CD4-positive, alpha-beta T cell (primary cell): Measurements from ENCODE around the gene RLBP1. TPM values are rescaled to one million over a fixed set of nuclear protein-coding genes. Genes with fewer than 3 reads are reported as not detected.

Experiments used
- ATAC-seq: fragments of 200-7000 bp; cut with Tn5 transposase; one replicate; pipeline ENCODE4 v1.10.0; 2022; ENCODE audit warnings: mild to moderate bottlenecking; ENCODE audit not compliant: poor library complexity
- CTCF ChIA-PET: fragments of 350-600 bp; sonication (Branson Sonifier 250); formaldehyde crosslinking; loops from one replicate; lab custom pipeline; 2021; ENCODE audit warnings: antibody characterized with exemption, inconsistent platforms; lab: Charles Lee
- POLR2A ChIA-PET: fragments of 350-600 bp; sonication (Branson Sonifier 250); formaldehyde crosslinking; loops from one replicate; lab custom pipeline; 2021; ENCODE audit warnings: antibody characterized with exemption, inconsistent platforms; lab: Charles Lee
- DNase-seq, 14 experiments: peaks; one replicate each; pipeline ENCODE4 v3.0.0-alpha.2; 2013 to 2020; ENCODE audit warnings: mixed read lengths in 2 of 14
- H3K27ac ChIP-seq, 2 donors: one replicate each; pipeline versions ENCODE4 v1.5.1 to v1.7.0; 2013; ENCODE audit warnings: low read length in 2 of 2, low read depth in 1 of 2, mild to moderate bottlenecking in 1 of 2
- H3K27me3 ChIP-seq, 2 experiments: 1 replicate in 1 of 2; 2 replicates in 1 of 2; pipeline versions ENCODE4 v1.6.1 to v1.7.0; 2013; ENCODE audit warnings: low read length in 2 of 2, control low read depth in 1 of 2, mild to moderate bottlenecking in 1 of 2, moderate library complexity in 1 of 2; ENCODE audit not compliant: insufficient read depth in 2 of 2, control insufficient read depth in 1 of 2
- H3K36me3 ChIP-seq: one replicate; pipeline ENCODE4 v1.6.1; 2013; ENCODE audit warnings: low read length, control low read depth; ENCODE audit not compliant: insufficient read depth
- H3K4me1 ChIP-seq: one replicate; pipeline ENCODE4 v1.6.1; 2013; ENCODE audit warnings: low read length, control low read depth; ENCODE audit not compliant: insufficient read depth
- H3K4me3 ChIP-seq: one replicate; pipeline ENCODE4 v1.5.1; 2013; ENCODE audit warnings: mild to moderate bottlenecking, low read length, moderate library complexity
- H3K9me3 ChIP-seq, 2 experiments: 1 replicate in 1 of 2; 2 replicates in 1 of 2; pipeline versions ENCODE4 v1.6.1 to v1.7.0; 2013; ENCODE audit warnings: low read length in 2 of 2, mild to moderate bottlenecking in 2 of 2, control low read depth in 1 of 2, moderate library complexity in 1 of 2; ENCODE audit not compliant: control insufficient read depth in 1 of 2, insufficient read depth in 1 of 2
- H3K27ac Mint-ChIP-seq: one replicate; pipeline ENCODE4 v1.8.0; 2020; ENCODE audit warnings: mixed read lengths
- H3K27me3 Mint-ChIP-seq: one replicate; pipeline ENCODE4 v1.8.0; 2021; ENCODE audit warnings: mixed read lengths
- H3K36me3 Mint-ChIP-seq: one replicate; pipeline ENCODE4 v1.8.0; 2021; ENCODE audit warnings: low read depth, mixed read lengths
- H3K4me1 Mint-ChIP-seq: one replicate; pipeline ENCODE4 v1.8.0; 2021; ENCODE audit warnings: low read depth, mixed read lengths
- H3K4me3 Mint-ChIP-seq: one replicate; pipeline ENCODE4 v1.8.0; 2020; ENCODE audit warnings: mild to moderate bottlenecking, mixed read lengths
- H3K9me3 Mint-ChIP-seq: one replicate; pipeline ENCODE4 v1.8.0; 2020; ENCODE audit warnings: mixed read lengths
- intact Hi-C, 2 experiments: fragments of 100-400 bp; cut with DNase I in 1 of 2; cut with micrococcal nuclease in 1 of 2; formaldehyde crosslinking; loops; one replicate each; pipeline versions ENCODE4 v1.15.1 to v1.9.0; 2023 to 2025; cut with DNase I, micrococcal nuclease
- total RNA-seq, 174 experiments: library from RNA in 2 of 174; stranded (reverse) in 2 of 174; gene quantifications; one replicate each; pipeline ENCODE4 v1.2.3 and lab custom pipeline; 2021 to 2026
- TF ChIP-seq, protein P1 (sequence below): fragments of 200-600 bp; IDR thresholded peaks from one replicate; pipeline ENCODE4 v1.8.0; 2022; ENCODE audit warnings: antibody characterized with exemption, mild to moderate bottlenecking

Gene RLBP1
- total RNA-seq, 2 experiments from 2014 or later: not detected

- Mint-ChIP-seq H3K4me3 (no peak overlapping the region), H3K9me3 (no peaks in the 10 kb centered on the region), H3K36me3 (peaks cover 84% of the 10 kb centered on the region), H3K27ac (no peak overlapping the region), H3K4me1 (no peaks in the 10 kb centered on the region), H3K27me3 (no peaks in the 10 kb centered on the region)
- Histone ChIP-seq H3K4me3 (no peak overlapping the region), H3K27me3 (no peaks in the 10 kb centered on the region), H3K27ac (no peak overlapping the region), H3K9me3 (no peaks in the 10 kb centered on the region), H3K4me1 (no peaks in the 10 kb centered on the region), H3K36me3 (peaks cover 75% of the 10 kb centered on the region)
- CTCF ChIA-PET: no interaction called here
- no peak for DNase-seq
- TF ChIP-seq, protein P1, sequence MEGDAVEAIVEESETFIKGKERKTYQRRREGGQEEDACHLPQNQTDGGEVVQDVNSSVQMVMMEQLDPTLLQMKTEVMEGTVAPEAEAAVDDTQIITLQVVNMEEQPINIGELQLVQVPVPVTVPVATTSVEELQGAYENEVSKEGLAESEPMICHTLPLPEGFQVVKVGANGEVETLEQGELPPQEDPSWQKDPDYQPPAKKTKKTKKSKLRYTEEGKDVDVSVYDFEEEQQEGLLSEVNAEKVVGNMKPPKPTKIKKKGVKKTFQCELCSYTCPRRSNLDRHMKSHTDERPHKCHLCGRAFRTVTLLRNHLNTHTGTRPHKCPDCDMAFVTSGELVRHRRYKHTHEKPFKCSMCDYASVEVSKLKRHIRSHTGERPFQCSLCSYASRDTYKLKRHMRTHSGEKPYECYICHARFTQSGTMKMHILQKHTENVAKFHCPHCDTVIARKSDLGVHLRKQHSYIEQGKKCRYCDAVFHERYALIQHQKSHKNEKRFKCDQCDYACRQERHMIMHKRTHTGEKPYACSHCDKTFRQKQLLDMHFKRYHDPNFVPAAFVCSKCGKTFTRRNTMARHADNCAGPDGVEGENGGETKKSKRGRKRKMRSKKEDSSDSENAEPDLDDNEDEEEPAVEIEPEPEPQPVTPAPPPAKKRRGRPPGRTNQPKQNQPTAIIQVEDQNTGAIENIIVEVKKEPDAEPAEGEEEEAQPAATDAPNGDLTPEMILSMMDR: no peak
- ATAC-seq: no peak
- POLR2A ChIA-PET: no interaction called here
- intact Hi-C loops: no loop called here
Measured at GRCh38 chr15:89187301-89187985, 33.9 kb downstream of the RLBP1 start.

DNA sequence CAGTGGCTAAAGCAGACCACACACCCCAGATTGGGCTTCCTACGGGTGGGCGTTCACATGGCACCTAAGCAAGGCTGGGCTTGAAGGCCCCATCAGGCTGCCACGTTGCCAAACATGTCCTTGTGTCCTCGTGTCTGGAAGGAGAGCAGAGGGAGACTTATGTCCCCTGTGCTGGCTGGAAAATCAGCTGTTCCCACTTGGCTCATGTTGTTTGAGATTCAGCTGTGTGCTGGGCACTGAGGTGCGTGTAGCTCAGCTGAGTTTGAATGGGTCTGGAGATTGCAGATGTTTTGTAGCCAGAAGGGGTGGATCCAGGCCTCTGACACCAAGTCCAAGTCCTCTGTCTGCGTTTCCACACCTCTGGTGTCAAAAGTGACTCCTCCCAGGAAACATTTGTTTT, 34.6 kb downstream of the RLBP1 start:
- Histone ChIP-seq H3K4me1 (no peaks in the 10 kb centered on the region), H3K27me3 (no peaks in the 10 kb centered on the region), H3K4me3 (no peak overlapping the region), H3K9me3 (no peaks in the 10 kb centered on the region), H3K27ac (no peak overlapping the region), H3K36me3 (peaks cover 70% of the 10 kb centered on the region)
- Mint-ChIP-seq H3K27me3 (no peaks in the 10 kb centered on the region), H3K4me3 (no peak overlapping the region), H3K27ac (no peak overlapping the region), H3K4me1 (no peaks in the 10 kb centered on the region), H3K9me3 (no peaks in the 10 kb centered on the region), H3K36me3 (peaks cover 78% of the 10 kb centered on the region)
- TF ChIP-seq, protein P1: no peak
- POLR2A ChIA-PET: no interaction called here
- CTCF ChIA-PET: no interaction called here
- no peak for DNase-seq
- intact Hi-C loops: no loop called here
- ATAC-seq: no peak

- H3K4me3 ChIP-seq: no peak overlapping the region
- H3K36me3 Mint-ChIP-seq: peaks cover 73% of the 10 kb centered on the region
- no peak for DNase-seq
- H3K27me3 ChIP-seq: no peaks in the 10 kb centered on the region
- H3K27ac ChIP-seq: no peak overlapping the region
- no peak overlapping the region for H3K4me3 Mint-ChIP-seq
- peaks cover 61% of the 10 kb centered on the region for H3K36me3 ChIP-seq
- ChIA-PET POLR2A (no interaction called here), CTCF (no interaction called here)
- TF ChIP-seq, protein P1: no peak
- no peak for ATAC-seq
- H3K4me1 ChIP-seq: no peaks in the 10 kb centered on the region
- H3K27ac Mint-ChIP-seq: no peak overlapping the region
- no peaks in the 10 kb centered on the region for H3K9me3 Mint-ChIP-seq
- no peaks in the 10 kb centered on the region for H3K9me3 ChIP-seq
- intact Hi-C loops: no loop called here
- no peaks in the 10 kb centered on the region for H3K27me3 Mint-ChIP-seq
- no peaks in the 10 kb centered on the region for H3K4me1 Mint-ChIP-seq
Measured at GRCh38 chr15:89184886-89185526, 36.4 kb downstream of the RLBP1 start.
